ENCODE measurements around the gene RPTOR. TPM values are rescaled to one million over a fixed set of nuclear protein-coding genes. Genes with fewer than 3 reads are reported as not detected.

The RPTOR gene
- total and polyA plus RNA-seq, 2 donors (not counting 3 experiments of a cell fraction or from before 2014, with no cell fraction given) = 10.7 to 41.8 TPM

GRCh38 chr17:80778716-80779115, 234.1 kb downstream of the RPTOR start:
- no TSS peak for BruUV-seq (replicated peaks)
- Histone ChIP-seq H3K4me1 (ENCODE audit: control insufficient read depth, extremely low read depth, insufficient read depth, low read length) (peaks cover 12% of the 10 kb centered on the region), H3K79me2 (ENCODE audit: control insufficient read depth, insufficient read depth, low read length) (no peaks in the 10 kb centered on the region), H3K27ac (ENCODE audit: insufficient read depth, low read depth, low read length) (no peak overlapping the region), H3K4me3 (replicated peaks in 1 of 3; ENCODE audit: insufficient read depth in 1 of 3, low read depth in 1 of 3, low read length in 3 of 3) (no peak overlapping the region), H2AFZ (ENCODE audit: low read depth, low read length) (no peak overlapping the region), H3K9ac (replicated peaks; ENCODE audit: extremely low read depth, insufficient read depth, low read length) (no peak overlapping the region), H3K4me2 (ENCODE audit: insufficient read depth, low read length) (no peak overlapping the region), H3K9me1 (replicated peaks; ENCODE audit: control insufficient read depth, extremely low read depth, insufficient read depth, low read length) (no peaks in the 10 kb centered on the region), H3K9me3 (replicated peaks; ENCODE audit: control insufficient read depth, insufficient read depth, low read length) (no peaks in the 10 kb centered on the region), H3K36me3 (ENCODE audit: control insufficient read depth in 2 of 2, extremely low read depth in 1 of 2, insufficient read depth in 2 of 2, low read length in 2 of 2) (peaks cover 0 to 5% of the 10 kb centered on the region in 2 experiments), H4K20me1 (replicated peaks; ENCODE audit: control insufficient read depth, extremely low read depth, insufficient read depth, low read length) (no peaks in the 10 kb centered on the region), H3K27me3 (ENCODE audit: control insufficient read depth in 2 of 2, insufficient read depth in 2 of 2, low read length in 2 of 2) (no peaks in the 10 kb centered on the region)
- intact Hi-C loops (cut with micrococcal nuclease) (no loop called here), dilution Hi-C loops (cut with MboI; ENCODE audit: extremely low pct_ligation_motif_present, low sequenced_read_pairs) (no loop called here)
- CTCF ChIA-PET = interaction anchor here (1.8 kb wide), 1 partner anchor 12 kb away, joined by 3 read pairs; no protein-coding TSS in a partner anchor
- POLR2A ChIA-PET = no interaction called here
- FAIRE-seq (no peak), DNase-seq (ENCODE audit: low read depth, low spot score) (no peak)
- no peak for TF ChIP-seq FOS (IDR thresholded peaks at IDR 0.05; ENCODE audit: borderline replicate concordance, insufficient read depth, low read length)
- TF ChIP-seq POLR2A (IDR thresholded peaks at IDR 0.05; ENCODE audit: low read depth, low read length) = no peak
- TF ChIP-seq GATA2 (IDR thresholded peaks at IDR 0.05; ENCODE audit: insufficient read depth, insufficient read length, low read depth, low read length) = no peak
- TF ChIP-seq EZH2 (IDR thresholded peaks at IDR 0.05; ENCODE audit: borderline replicate concordance, low read depth, low read length, severe bottlenecking) = no peak
- TF ChIP-seq MAX (IDR thresholded peaks at IDR 0.05; ENCODE audit: insufficient read depth, insufficient read length) = no peak
- TF ChIP-seq POLR2AphosphoS5 (IDR thresholded peaks at IDR 0.05; ENCODE audit: insufficient read depth, low read depth, low read length) = no peak
- TF ChIP-seq CTCF (IDR thresholded peaks at IDR 0.05; ENCODE audit: extremely low read depth in 1 of 2, insufficient read depth in 1 of 2, low read depth in 1 of 2, low read length in 2 of 2) = no peak
- no peak for TF ChIP-seq MYC (IDR thresholded peaks at IDR 0.05; ENCODE audit: low read depth, low read length)
- no peak for TF ChIP-seq JUN (IDR thresholded peaks at IDR 0.05; ENCODE audit: borderline replicate concordance, insufficient read depth, insufficient read length, low read depth)

Measured in endothelial cell of umbilical vein (primary cell).